Neuronal stem cell (in vitro differentiated cells): ENCODE data around the gene TTC28.

Source experiments
- DNase-seq: peaks from one replicate; pipeline ENCODE4 v3.0.0-alpha.2; 2013; ENCODE audit warnings: low spot score
- H2AFZ ChIP-seq: one replicate; pipeline ENCODE4 v1.6.1; 2013; ENCODE audit warnings: mild to moderate bottlenecking, low read length, inconsistent platforms
- H2AK5ac ChIP-seq: 2 replicates; pipeline ENCODE4 v1.6.1; 2013; ENCODE audit warnings: low read depth, mild to moderate bottlenecking, inconsistent platforms, low read length, moderate library complexity, mixed read lengths
- H2BK120ac ChIP-seq: 2 replicates; pipeline ENCODE4 v1.6.1; 2013; ENCODE audit warnings: low read depth, mild to moderate bottlenecking, inconsistent platforms, low read length, moderate library complexity, mixed read lengths
- H2BK12ac ChIP-seq: one replicate; pipeline ENCODE4 v1.6.1; 2013; ENCODE audit warnings: low read length, inconsistent platforms
- H2BK15ac ChIP-seq: 2 replicates; pipeline ENCODE4 v1.6.1; 2013; ENCODE audit warnings: mild to moderate bottlenecking, low read length, inconsistent platforms, mixed read lengths
- H2BK5ac ChIP-seq: one replicate; pipeline ENCODE4 v1.6.1; 2013; ENCODE audit warnings: inconsistent platforms, mild to moderate bottlenecking, low read length, moderate library complexity
- H3K14ac ChIP-seq: one replicate; pipeline ENCODE4 v1.6.1; 2013; ENCODE audit warnings: low read length, inconsistent platforms
- H3K18ac ChIP-seq: 2 replicates; pipeline ENCODE4 v1.6.1; 2013; ENCODE audit warnings: low read length, inconsistent platforms
- H3K23ac ChIP-seq: 2 replicates; pipeline ENCODE4 v1.6.1; 2013; ENCODE audit warnings: low read depth, mild to moderate bottlenecking, mixed read lengths, low read length, inconsistent platforms; ENCODE audit not compliant: poor library complexity
- H3K27ac ChIP-seq: replicated peaks from 3 replicates; pipeline ENCODE4 v1.5.1; 2013; ENCODE audit warnings: low read length, inconsistent platforms
- H3K27me3 ChIP-seq, 3 experiments: 2 replicates each; pipeline ENCODE4 v1.6.1; 2013; ENCODE audit warnings: low read length in 3 of 3, mild to moderate bottlenecking in 2 of 3, inconsistent platforms in 1 of 3, low read depth in 1 of 3, mixed read lengths in 1 of 3, moderate library complexity in 1 of 3; ENCODE audit not compliant: control insufficient read depth in 3 of 3, insufficient read depth in 3 of 3
- H3K36me3 ChIP-seq, 2 donors: replicated peaks in 1 of 2; 2 replicates each; pipeline ENCODE4 v1.6.1; 2013; ENCODE audit warnings: low read length in 2 of 2; ENCODE audit not compliant: control insufficient read depth in 2 of 2, insufficient read depth in 2 of 2
- H3K4ac ChIP-seq: 2 replicates; pipeline ENCODE4 v1.6.1; 2013; ENCODE audit warnings: inconsistent platforms, mild to moderate bottlenecking, low read length, moderate library complexity
- H3K4me1 ChIP-seq, 2 donors: 1 replicate in 1 of 2; 2 replicates in 1 of 2; pipeline ENCODE4 v1.6.1; 2013; ENCODE audit warnings: low read length in 2 of 2, low read depth in 1 of 2; ENCODE audit not compliant: control insufficient read depth in 2 of 2, insufficient read depth in 1 of 2
- H3K4me2 ChIP-seq: one replicate; pipeline ENCODE4 v1.6.1; 2013; ENCODE audit warnings: mild to moderate bottlenecking, low read length, inconsistent platforms; ENCODE audit not compliant: insufficient read depth, poor library complexity, severe bottlenecking
- H3K4me3 ChIP-seq, 2 donors: 2 replicates each; pipeline ENCODE4 v1.5.1; 2013; ENCODE audit warnings: low read length in 2 of 2, mild to moderate bottlenecking in 2 of 2, inconsistent platforms in 1 of 2, moderate library complexity in 1 of 2
- H3K79me1 ChIP-seq: one replicate; pipeline ENCODE4 v1.6.1; 2013; ENCODE audit warnings: low read depth, mild to moderate bottlenecking, inconsistent platforms, low read length, moderate library complexity
- H3K9ac ChIP-seq: one replicate; pipeline ENCODE4 v1.6.1; 2013; ENCODE audit warnings: mild to moderate bottlenecking, low read depth, low read length, inconsistent platforms; ENCODE audit not compliant: poor library complexity
- H3K9me3 ChIP-seq, 2 donors: replicated peaks in 1 of 2; 2 replicates each; pipeline versions ENCODE3 to v1.6.1; 2013; ENCODE audit warnings: low read length in 2 of 2, mild to moderate bottlenecking in 2 of 2, inconsistent platforms in 1 of 2, low read depth in 1 of 2, mixed read lengths in 1 of 2, moderate library complexity in 1 of 2; ENCODE audit not compliant: control insufficient read depth in 2 of 2, insufficient read depth in 1 of 2
- H4K8ac ChIP-seq: one replicate; pipeline ENCODE4 v1.6.1; 2013; ENCODE audit warnings: low read depth, mild to moderate bottlenecking, inconsistent platforms, low read length, moderate library complexity
- H4K91ac ChIP-seq: one replicate; pipeline ENCODE4 v1.6.1; 2013; ENCODE audit warnings: low read length, low read depth, mild to moderate bottlenecking, inconsistent platforms; ENCODE audit not compliant: poor library complexity
- WGBS, 2 donors: extraction: QIAGEN DNeasy Blood & Tissue Kit; methylation state at CpG; one replicate each; pipeline ENCODE4 v1.1.7; 2013; ENCODE audit warnings: missing lambda C conversion rate in 2 of 2, mixed read lengths in 1 of 2; ENCODE audit not compliant: insufficient read length in 2 of 2, insufficient replicate concordance in 1 of 2; ENCODE audit errors: extremely low coverage in 2 of 2; 5-methylcytosine and 5-hydroxymethylcytosine counted together

Gene TTC28

DNA sequence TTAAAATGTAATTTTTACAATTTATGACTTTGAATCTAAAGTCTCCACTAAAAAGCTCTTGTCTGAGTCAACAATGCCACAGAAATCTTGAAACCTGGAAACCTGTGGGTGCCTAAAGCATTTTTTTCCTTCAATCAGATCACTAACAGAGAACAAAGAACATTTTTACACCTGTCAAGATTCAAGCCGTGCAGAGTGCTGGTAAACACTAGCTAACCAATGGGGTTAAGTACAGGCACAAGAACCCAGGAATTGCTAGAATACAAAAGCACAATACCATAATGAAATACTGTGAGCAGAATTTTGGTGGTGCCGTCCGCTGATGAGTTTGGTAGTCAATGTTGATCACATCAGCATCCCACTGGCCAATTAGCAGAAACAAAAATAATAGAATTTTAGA lies 380.3 kb downstream of the TTC28 start:
- Histone ChIP-seq H4K8ac (no peak overlapping the region), H3K23ac (no peak overlapping the region), H3K4me2 (no peak overlapping the region), H3K79me1 (no peaks in the 10 kb centered on the region), H3K9me3 (no peaks in the 10 kb centered on the region), H2BK5ac (no peak overlapping the region), H2BK15ac (no peak overlapping the region), H3K27ac (no peak overlapping the region), H2AK5ac (no peak overlapping the region), H3K4me3 (no peak overlapping the region), H3K4ac (no peak overlapping the region), H3K14ac (no peak overlapping the region), H3K36me3 (peaks cover 0 to 42% of the 10 kb centered on the region in 2 donors), H2BK120ac (no peak overlapping the region), H2AFZ (no peak overlapping the region), H4K91ac (no peak overlapping the region), H2BK12ac (no peak overlapping the region), H3K18ac (no peak overlapping the region), H3K27me3 (no peaks in the 10 kb centered on the region), H3K4me1 (peaks cover 0 to 6% of the 10 kb centered on the region in 2 donors), H3K9ac (no peak overlapping the region)
- DNase-seq: no peak
- WGBS, 2 donors: no CpG with 5 or more reads among the region's 3 CpGs

DNA sequence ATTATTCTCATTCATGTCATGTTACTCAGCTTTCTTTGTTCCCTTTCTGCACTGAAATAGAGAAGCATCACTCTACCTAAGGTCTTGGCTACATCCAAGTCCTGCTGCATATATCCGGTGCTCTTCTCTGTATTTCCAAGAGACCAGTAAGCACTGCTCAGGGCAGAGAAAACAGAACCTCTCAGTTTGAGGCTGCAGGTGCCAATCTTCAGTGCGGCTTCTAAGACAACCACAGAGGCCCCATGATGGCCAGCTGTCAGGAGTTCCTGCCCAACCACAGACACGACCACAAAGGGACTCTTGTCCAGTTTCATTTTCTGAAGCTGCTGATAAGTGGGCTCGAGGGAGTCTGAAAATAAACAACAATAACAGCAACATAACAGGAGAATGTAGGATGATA lies 382.1 kb downstream of the TTC28 start:
- no peak overlapping the region for H4K91ac ChIP-seq
- no peak overlapping the region for H3K4ac ChIP-seq
- no peak overlapping the region for H2BK15ac ChIP-seq
- H3K27ac ChIP-seq: no peak overlapping the region
- no peaks in the 10 kb centered on the region for H3K79me1 ChIP-seq
- H3K9me3 ChIP-seq: no peaks in the 10 kb centered on the region
- no peak overlapping the region for H4K8ac ChIP-seq
- no peak overlapping the region for H2BK5ac ChIP-seq
- H3K4me1 ChIP-seq: peaks cover 0 to 6% of the 10 kb centered on the region in 2 donors
- no peak overlapping the region for H3K23ac ChIP-seq
- H3K18ac ChIP-seq: no peak overlapping the region
- no peak overlapping the region for H2AK5ac ChIP-seq
- H3K4me3 ChIP-seq: no peak overlapping the region
- H2BK120ac ChIP-seq: no peak overlapping the region
- H3K36me3 ChIP-seq: peaks cover 0 to 39% of the 10 kb centered on the region in 2 donors
- H3K4me2 ChIP-seq: no peak overlapping the region
- no peak overlapping the region for H3K9ac ChIP-seq
- WGBS, 2 donors: no CpG with 5 or more reads among the region's 4 CpGs
- no peaks in the 10 kb centered on the region for H3K27me3 ChIP-seq
- no peak overlapping the region for H2BK12ac ChIP-seq
- H2AFZ ChIP-seq: no peak overlapping the region
- DNase-seq: no peak
- H3K14ac ChIP-seq: no peak overlapping the region

DNA sequence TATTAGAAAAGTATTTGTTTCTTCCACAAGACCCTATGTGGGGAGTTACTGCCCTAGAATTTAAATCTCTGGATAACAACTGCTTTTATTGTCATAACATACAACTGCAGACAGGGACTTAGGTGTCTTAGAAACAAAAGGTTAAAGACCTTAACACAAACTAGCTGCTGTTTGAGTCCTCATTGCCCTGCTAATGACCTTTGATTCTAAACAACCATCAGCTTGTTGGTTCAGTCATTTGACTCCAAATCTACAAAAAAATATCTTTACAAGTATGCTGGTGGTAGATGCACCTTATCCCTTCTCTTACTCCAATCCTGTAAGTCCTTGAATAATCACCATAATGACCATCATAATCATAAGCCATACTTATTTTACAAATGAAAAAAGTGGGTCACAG lies 383.2 kb downstream of the TTC28 start:
- Histone ChIP-seq H3K4me1 (peaks cover 0 to 4% of the 10 kb centered on the region in 2 donors), H3K79me1 (no peaks in the 10 kb centered on the region), H3K27ac (no peak overlapping the region), H2AK5ac (no peak overlapping the region), H3K14ac (no peak overlapping the region), H3K23ac (no peak overlapping the region), H2BK12ac (no peak overlapping the region), H3K36me3 (peaks cover 0 to 34% of the 10 kb centered on the region in 2 donors), H2BK5ac (no peak overlapping the region), H2BK15ac (no peak overlapping the region), H3K9ac (no peak overlapping the region), H4K91ac (no peak overlapping the region), H3K9me3 (no peaks in the 10 kb centered on the region), H3K27me3 (no peaks in the 10 kb centered on the region), H3K4ac (no peak overlapping the region), H2BK120ac (no peak overlapping the region), H4K8ac (no peak overlapping the region), H3K4me3 (no peak overlapping the region), H3K4me2 (no peak overlapping the region), H3K18ac (no peak overlapping the region), H2AFZ (no peak overlapping the region)
- DNase-seq: no peak

DNA sequence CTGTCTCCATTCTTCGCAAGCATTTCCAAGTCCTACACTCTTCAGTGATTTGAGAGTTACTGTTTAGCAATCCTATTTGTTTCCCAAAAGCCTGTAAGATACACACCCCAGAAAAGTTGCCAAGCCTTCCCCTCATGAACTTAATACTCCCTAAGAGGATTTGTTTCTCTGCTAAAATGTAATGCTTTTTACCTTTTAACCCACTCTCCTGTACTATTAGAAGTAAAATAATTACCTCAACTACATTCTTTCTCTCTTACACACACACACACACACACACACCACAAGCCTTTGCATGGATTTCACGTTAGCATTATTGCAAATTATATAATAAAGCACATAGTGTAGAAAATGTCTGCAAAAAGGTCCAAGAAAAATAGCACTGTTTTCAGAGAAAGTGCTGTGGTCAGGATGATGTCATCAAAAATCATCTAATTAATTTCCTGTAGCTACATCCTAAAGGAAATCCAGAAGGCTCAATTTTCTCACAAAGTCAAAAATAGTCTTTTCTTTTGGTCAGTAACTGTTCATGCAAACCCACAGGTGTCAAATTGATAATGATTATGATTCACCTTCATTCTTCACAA lies 396.5 kb downstream of the TTC28 start:
- no peak overlapping the region for H3K4me3 ChIP-seq

More for the DNA sequence above, 396.5 kb downstream of the TTC28 start:
- Histone ChIP-seq H3K27ac (no peak overlapping the region), H4K8ac (no peak overlapping the region), H2BK15ac (no peak overlapping the region), H3K9me3 (no peaks in the 10 kb centered on the region), H3K4me2 (no peak overlapping the region), H3K18ac (no peak overlapping the region), H2BK12ac (no peak overlapping the region), H2BK120ac (no peak overlapping the region), H3K23ac (no peak overlapping the region), H2AK5ac (no peak overlapping the region), H4K91ac (no peak overlapping the region), H3K79me1 (no peaks in the 10 kb centered on the region), H3K14ac (no peak overlapping the region), H2AFZ (no peak overlapping the region), H3K27me3 (no peaks in the 10 kb centered on the region), H2BK5ac (no peak overlapping the region), H3K36me3 (no peaks in the 10 kb centered on the region), H3K9ac (no peak overlapping the region), H3K4ac (no peak overlapping the region), H3K4me1 (no peaks in the 10 kb centered on the region)
- DNase-seq: no peak
- no CpG with 5 or more reads among the region's 2 CpGs for WGBS, 2 donors
